NCI-H345 (cell line): ENCODE data around the gene LGALS3BP.

Experiments used
- DNase-seq: peaks from one replicate; lab custom pipeline; 2025; lab: John Stamatoyannopoulos, UW

Gene LGALS3BP

DNA sequence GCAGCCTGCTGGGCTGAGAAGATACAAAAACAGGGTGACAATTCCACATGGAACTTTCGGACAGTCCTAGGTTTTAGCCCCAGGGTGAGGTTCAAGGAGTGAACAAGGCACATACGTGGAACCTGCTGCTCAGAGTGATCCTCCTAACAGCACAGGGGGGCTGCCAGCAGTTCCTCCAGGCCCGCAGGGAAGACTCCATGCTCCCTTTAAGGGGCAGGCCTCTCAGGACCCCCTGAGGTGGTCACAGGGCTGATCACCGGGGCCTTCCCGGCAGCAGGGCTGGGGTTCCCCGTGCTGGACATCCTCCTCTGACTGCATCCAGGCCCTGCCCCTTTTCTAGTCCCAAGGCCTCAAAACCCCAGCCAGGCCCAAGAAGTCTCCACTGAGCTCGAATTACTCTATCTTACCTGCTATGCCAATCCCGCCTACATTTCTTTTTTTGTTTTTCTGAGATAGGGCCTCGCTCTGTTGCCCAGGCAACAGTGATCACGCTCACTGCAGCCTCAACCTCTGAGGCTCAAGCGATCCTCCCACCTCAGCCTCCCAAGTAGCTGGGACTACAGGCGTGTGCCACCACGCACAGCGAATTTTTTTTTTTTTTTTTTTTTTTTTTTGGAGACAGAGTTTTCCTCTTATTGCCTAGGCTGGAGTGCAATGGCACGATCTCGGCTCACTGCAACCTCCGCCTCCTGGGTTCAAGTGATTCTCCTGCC lies 19.5 kb upstream of the LGALS3BP start:
- DNase-seq: no peak

DNA sequence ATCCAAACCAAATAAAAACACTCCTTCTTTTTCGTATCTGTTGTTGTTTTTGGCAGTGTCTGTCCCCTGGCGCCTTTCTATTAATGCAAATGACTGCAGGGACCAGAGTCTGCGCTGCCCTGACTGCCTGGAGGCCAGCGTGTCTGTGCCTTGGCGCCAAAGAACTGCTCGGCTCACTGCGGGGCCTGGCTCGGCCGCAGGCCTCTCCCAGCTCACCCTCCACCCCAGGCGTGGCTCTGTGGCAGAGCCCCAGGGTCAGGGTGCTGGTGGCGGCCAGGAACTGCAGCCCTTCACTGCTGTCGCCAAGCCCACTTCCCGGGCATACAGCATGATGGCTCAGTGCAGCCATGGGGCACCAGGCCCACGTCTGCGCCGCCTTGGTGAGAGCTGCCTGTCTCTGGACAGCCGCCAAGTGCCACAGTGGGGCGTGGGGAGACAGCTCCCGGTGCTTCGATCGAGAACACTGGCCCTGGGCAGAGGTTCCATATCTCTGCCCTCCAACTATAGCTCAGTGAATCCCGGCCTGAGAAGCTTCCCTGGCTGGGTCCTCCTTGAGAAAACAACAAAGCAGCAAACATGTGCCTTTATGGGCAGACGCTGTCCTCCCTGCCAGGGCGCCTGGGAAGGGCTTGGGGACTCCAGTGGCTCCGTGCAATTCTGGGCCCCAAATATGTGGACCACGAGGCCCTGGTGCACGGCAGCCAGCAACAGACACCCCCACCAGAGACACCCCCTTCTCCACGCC lies 18.8 kb upstream of the LGALS3BP start:
- DNase-seq: peak; percentile 43

- DNase-seq: no peak
Measured at GRCh38 chr17:78997881-78998280, 18.2 kb upstream of the LGALS3BP start.

DNA sequence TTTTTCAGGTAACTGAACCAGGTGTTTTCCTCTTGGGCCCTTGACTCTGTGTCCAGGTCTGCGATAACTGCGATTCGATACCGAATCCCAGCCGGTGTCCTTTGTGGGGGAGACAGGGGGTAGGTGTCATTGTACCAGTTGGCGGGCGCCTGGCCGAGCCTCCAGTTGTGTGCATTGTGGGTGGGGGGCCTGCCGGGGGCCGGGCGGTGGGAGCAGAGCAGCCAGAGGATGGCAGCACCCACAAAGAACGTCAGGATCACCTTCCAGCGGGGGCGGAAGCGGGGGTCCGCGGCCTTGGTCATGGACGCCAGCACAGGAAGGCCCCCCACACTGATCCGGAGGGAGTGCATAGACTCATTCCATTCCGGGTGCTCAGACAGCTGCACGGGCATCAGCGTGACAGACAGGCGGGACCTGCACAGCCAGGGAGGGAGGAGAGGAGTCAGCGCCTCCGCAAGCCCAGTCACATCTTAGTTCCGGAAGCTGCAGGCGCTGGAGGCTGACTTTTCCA lies 17.6 kb upstream of the LGALS3BP start:
- DNase-seq: no peak

DNA sequence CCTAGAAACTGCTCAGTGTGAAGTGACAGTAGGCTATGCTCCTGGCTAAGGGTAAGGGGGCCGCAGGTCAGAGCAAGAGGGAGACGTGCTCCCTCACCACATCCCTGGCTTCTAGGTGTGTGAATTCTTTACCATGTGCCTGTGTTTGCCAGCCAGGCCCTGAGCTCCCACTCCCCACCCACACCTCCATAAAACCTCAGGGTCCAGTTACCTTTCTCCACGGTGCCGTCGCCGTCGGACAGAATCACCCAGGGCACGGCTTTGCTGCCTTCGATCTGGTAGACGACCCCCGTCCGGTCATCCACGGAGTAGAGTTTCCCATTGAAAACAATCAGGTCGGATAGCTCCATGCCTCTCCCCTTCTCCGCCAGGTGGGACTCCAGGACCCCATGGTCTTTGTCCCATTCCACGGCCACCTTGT lies 17.1 kb upstream of the LGALS3BP start:
- no peak for DNase-seq

DNA sequence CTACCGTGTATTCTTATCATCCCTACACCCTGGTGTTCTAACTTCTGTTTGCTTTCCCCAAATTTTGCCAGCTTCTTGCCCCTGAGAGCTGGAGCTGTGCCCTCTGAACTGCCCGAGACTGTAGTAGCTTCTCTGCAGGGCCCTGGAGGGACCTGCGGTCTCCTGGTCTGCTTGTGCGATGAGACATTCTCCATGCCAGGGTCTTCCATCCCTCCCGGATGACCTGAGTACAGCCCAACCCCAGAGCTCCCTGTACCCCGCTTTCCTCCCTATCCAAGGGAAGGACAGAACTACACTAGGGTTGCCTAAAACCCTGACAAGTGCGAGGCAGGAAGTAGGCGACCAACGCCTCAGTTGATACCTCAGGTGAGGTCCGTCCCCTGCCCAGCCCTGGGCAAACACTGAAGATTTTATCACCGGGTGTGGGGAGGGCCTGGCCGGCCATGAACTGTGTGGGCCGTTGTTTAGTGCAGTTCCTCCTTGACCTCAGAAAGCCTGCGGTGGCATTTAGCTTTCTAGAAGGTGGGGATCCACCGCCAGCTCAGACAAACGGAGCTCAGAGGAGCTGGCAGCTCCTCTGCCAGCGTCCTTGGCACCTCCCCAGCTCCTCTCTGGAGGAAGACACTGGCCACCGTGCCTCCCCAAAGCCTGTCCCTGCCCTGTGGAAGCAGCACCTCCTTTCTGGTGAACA lies 16.2 kb upstream of the LGALS3BP start:
- no peak for DNase-seq

DNA sequence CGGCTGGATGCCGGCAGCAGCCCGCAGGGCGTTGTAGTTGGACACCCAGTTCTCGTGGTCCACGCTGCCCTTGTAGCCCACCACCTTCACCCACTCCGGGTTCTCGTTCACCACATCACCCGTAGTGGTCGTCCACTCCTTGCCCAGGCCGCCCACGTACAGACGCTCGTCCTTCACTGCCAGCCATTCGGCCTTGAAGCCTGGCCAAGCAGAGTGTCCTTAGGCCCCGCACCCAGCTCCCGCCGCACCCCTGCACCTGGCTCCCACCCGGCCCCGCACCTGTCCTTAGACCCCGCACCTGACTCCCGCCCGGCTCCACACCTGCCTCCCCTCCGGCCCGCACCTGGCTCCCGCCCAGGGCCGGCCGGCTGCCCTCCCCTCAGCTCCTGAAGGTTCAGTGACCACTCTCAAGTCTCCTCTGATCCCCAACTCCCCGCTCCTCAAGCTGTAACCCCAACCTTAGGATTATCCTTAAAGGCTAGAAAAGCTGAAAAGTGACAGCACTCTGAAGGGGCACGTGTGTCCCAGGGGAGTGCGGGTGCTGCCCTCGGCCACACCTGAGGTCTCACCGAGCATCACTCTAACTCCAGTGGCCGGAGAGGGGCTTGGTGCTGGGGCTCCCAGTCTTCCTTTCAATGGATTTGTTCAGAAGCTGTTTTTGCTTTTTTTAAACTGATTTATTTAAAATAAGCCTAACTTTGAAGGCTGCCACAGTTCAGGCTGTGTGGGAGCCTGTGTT lies 15.5 kb upstream of the LGALS3BP start:
- no peak for DNase-seq

DNA sequence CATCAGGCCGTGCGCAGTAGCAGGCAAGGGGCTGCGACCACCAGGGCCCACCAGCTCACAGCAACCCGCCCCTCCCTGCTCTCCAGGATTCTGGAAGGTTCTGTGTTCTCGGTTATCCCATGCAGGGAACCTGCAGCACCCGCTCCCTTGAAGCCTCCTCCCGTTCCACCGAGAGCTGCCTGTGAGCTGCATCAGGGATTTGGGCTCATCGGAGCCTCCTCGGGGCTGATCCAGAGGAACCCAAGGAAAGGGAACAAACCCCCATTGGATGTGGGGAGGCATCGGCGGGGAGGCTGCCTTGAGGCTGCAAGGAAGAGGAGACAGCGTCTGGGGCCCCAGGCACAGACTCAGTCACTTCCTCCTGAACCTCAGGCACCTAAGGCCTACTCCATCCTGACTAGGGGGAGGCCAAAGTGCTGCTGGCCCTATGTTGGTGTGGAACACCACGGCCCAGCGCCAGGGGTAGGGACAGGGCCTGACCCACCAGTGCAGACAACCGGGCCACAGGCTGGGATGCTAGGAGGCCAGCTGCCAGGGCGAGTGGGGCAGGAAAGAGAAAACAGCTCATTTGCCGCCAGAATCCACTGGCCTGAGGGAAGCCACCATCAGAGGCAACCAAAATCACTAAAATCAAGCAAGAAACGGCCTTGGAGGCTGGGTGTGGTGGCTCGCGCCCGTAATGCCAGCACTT lies 14.4 kb upstream of the LGALS3BP start:
- no peak for DNase-seq

- peak; percentile 47 for DNase-seq
Measured at GRCh38 chr17:78993241-78993956, 13.7 kb upstream of the LGALS3BP start.

GRCh38 chr17:78992542-78993212 lies 13.0 kb upstream of the LGALS3BP start:
- DNase-seq: no peak

DNA sequence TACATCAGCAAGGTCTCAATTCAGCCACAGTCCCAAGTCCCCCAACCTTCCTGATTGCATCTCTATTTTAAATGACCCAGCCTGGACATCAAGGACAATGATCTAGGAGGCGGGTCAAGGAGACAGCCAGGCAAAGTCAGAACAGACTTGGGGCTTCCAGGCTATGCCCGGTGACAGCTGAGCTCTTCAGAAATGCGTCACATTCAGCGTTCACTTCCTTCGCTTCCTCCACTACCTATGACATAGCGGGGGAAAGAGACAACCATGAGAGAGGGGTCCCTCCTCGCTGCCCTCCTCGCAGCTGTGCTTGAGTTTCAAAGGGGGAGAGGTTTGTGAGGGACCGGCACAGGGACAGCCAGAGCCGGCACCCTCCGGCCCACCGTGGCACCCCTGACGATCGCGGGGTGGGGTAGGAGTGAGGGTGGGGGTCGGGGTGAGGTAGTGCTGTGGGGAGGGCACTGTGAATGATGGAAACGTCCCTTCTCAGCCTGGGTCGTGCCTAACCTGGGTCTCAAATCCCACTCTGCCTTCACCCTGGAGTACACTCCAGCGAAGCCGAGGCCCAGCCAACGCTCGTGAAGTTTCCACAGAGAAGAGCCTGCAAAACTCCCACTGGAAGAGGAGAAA lies 12.3 kb upstream of the LGALS3BP start:
- no peak for DNase-seq

GRCh38 chr17:78991017-78991738 lies 11.5 kb upstream of the LGALS3BP start:
- no peak for DNase-seq

GRCh38 chr17:78990349-78991016 lies 10.8 kb upstream of the LGALS3BP start:
- DNase-seq: no peak

DNA sequence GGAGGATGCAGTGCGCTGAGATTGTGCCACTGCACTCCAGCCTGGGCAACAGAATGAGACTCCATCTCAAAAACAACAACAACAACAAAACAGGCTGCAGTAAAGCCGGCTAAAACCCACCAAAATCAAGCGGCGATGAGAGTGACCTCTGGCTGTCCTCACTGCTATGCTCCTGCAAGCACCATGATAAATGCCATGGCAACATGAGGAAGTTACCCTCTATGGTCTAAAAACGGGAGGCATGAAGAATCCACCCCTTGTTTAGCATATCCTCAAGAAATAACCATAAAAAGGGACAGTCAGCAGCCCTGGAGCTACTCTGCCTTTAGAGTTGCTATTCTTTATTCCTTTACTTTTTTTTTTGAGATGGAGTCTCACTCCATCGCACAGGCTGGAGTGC lies 8.4 kb upstream of the LGALS3BP start:
- no peak for DNase-seq

GRCh38 chr17:78986649-78987328 lies 7.1 kb upstream of the LGALS3BP start:
- DNase-seq: peak; percentile 81

- DNase-seq: peak; percentile 29
Measured at GRCh38 chr17:78986048-78986648, 6.4 kb upstream of the LGALS3BP start.

GRCh38 chr17:78985395-78985794 lies 5.7 kb upstream of the LGALS3BP start:
- no peak for DNase-seq
